GM21723 (cell line): ENCODE data around the gene ARL8A.
"Not testable (repeated sequence)": the region's sequence is repeated elsewhere in the genome, so short reads cannot be mapped to it uniquely, and the experiment has no call there.

ENCODE experiments used
- ATAC-seq: cut with Tn5 transposase; IDR thresholded peaks from one replicate; pipeline ENCODE4 v1.9.1; 2021; ENCODE audit warnings: mild to moderate bottlenecking, moderate library complexity; ENCODE audit not compliant: unreplicated experiment

Gene ARL8A

DNA sequence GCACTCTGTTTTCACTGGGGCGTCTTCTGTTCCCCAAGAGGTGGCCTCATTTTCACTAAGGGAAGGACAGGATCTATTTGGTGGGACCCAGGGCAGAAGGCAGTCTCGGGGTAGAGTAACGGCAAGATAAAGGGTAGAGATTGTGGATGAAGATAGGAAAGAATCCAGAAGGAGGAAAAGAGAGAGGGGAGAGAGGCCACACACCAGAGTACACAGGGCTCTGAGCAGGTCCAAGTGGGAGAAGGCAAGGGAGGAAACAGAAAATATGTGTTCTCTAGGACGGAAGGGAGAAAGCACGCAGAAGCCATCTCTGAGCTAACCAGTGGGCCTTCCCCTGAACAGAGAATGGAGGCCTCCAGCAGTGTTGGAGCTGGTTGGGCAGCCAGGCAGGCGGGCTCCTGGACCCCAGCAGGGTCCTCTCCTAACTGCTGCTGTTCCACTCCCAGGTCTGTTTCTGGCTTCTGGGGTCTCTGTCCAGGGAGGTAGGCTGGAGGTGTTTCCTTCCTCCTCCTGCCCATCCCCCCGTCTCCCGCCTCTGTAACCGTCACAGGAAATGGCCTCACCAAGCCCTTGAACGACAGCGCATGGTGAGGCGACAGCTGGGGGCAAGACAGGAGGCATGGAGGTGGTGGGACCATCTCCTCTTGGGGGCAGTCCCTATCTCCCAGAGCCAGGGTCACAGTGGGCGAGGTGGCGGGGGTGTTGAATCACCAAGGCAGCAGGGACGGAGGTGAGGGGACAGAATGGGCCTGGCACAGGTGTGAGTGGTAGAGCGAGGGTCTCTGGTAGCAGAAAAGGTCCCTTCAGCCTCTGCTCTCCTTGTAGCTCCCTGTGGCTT, 15.2 kb upstream of the ARL8A start:
- peak; percentile 35 for ATAC-seq

DNA sequence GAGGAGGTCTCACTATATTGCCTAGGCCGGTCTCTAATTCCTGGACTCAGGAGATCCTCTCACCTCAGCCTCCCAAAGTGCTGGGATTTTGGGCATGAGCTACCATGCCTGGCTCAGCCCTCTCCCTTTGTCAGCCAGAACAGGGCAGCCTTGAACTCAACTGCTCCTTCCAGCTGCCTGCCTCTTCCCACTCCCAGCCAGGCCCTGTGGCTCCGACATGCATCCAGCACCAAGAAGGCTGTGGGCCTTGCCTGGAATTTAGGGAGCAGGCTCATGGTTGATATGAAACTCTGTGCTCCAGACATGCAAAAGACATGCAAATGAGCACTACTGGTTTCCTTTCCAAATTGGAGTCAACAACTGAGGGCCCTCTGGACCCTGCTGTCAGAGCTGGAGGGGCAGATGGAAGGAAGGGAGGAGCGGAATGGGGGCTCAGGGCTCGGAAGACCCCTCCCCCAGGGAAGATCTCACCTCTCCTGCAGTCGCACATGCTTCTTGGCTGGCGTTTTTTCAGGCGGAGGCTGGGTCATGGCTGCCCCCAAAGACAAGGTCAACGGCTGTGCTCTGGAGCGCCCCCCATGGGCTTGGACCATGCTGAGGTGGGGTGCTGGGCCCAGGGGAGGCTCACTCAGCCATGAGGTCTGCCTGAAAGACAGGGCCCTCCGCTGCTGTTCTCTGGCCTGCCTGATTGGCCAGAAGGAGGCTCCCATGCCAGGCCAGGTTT, 14.4 kb upstream of the ARL8A start:
- ATAC-seq: peak; percentile 29

DNA sequence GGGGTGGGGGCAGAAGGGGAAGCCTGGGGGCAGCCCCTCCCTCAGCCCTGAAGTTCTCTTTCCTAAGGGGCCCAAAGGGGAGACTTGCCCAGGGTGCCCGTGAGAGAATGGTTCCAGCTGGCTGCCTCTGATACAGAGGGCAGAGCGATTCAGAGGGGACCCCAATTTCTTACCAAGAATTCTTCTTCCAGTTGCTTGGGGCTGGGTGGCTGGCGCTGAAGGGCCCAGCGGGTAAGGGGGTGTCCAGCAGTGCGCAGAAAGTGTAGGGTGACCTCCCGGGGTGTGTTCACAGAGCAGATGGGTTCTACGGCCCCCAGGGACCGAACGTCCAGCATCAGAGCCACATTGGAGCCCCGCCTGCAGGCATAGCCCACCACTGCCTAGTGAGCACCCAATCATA, 13.4 kb upstream of the ARL8A start:
- no peak for ATAC-seq

DNA sequence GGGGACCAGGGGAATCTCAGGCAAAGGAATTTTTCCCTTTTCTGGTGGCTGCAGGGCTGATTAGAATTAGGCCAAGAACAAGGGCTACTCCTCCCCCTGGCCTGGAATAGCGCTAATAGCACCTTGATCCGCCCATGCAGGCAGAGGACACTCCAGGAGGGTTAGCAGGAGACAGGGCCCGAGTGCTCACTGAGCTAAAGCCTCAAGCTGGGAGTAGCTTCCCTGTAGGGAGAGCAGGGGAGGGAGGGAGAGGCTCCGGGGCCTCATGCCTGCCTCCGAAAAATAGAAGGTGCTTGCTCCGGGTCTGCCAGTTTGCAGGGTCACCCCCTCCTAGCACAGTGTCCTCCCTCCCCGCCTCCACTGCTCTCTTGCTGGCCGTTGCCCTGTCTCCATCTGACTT, 12.1 kb upstream of the ARL8A start:
- ATAC-seq: no peak

DNA sequence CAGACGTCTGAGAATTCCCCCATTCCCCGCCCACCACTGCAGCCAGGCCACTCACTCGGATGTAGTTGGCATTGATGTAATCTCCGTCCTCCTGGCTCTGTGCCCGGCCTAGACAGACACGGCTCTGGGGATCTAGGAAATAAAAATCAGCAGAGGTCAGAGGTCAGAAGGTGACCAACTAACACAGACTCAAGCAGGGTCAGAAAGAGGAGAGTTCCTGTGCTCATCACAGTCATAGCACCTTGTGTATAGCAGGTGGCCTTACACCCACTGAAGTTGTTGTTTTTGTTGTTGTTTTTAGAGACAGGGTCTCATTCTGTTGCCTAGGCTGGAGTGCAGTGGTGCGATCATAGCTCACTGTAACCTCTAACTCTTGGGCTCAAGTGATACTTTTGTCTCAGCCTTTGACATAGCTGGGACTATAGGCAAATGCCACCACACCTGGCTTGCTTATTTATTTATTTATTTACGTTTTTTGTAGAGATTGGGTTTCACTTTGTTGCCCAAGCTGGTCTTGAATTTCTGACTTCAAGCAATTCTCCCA, 11.0 kb upstream of the ARL8A start:
- ATAC-seq: no peak

DNA sequence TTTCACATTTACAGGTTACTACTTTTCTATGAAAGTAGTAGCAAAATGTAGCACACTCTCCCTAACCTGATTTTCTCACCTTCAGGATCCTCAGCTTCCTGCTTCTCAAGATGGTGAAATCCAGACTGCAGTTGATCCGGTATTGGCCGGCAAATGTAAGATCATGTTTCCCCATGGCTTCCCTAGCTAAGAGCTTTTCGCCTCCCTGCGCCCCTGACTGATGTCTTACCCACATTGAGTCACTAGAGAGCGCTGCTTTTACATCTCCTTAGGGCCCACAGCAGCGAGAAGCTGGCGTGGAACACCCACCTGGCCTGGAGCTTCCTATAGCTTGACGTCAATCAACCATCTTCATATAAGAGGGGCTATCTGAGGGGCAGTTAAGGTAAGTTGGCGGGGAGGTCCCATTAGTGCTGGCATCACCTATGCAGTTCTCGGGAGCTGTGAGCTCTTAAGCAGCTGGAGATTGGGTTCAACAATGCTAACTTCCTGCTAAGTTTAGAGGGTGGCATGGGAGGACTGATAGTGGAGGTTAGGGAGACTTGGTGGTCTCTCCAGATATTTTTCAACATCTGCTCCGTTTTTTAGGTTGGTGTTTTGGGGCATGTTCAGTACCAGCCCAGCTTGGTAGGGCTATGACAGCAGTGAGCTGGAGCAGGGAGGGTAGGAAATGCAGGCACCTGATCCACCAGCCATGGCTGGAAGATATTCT, 10.4 kb upstream of the ARL8A start:
- no peak for ATAC-seq

DNA sequence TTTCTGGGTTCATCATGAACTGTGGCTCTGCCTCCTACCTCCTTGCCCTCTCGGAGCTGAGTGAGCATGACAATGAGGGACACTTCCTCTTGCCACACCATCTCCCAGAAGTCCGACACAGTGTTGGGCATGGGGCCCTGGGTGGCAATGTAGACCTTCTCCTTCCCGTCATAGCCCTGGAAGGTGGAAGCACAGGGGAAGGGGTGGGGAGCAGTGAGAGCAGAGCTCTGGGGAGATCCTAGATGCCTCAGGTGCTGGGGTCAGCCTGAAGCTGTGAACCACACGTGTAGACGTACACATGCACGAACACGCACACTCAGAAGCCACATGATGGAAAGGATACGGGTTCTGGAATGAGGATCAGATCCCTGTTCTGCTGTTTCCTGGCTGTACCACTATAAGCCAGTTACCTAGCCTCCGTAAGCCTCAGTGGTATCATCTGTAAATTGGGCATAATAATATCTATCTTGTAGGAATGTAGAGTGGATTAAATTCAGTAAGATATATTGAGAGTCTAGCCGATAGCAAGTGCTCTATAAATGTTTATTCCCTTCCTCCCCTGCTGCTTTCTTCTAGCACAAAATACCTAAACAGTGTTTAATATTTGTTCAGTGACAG, 9.7 kb upstream of the ARL8A start:
- no peak for ATAC-seq

DNA sequence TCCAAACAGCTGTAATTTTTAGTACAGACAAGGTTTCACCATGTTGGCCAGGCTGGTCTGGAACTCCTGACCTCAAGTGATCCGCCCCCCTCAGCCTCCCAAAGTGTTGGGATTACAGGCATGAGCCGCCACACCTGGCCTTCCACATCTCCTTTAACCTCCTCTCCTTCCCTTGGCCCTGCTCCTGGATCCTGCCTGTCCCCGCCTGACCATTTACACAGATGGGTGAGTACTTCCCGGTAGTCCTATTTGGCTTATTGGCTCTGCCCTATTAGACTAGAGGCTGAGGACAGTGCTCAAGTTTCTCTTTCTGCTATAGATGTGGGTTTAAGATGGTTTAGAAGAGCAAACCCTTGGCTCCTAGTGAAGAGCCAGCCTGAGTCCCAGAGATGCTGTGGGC, 8.7 kb upstream of the ARL8A start:
- no peak for ATAC-seq

DNA sequence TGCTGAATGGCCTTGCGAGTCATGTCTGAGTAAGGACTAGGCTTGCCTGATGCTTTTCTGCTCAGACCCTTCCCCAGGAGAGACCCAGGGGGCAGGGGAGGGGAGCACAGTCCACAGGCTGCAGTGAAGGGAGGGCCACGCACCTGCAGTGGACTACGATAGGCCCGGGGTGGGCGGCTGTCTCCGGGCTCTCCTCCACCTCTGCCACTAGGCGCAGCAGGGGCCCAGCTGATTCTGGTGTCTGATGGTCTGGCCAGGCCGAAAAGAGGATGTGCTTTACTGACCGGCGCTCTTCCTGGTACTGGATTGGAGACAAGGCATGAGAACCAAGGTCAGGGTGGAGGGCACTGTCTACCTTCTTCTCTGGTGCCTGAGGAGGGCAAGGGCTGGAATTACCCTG, 7.9 kb upstream of the ARL8A start:
- no peak for ATAC-seq

DNA sequence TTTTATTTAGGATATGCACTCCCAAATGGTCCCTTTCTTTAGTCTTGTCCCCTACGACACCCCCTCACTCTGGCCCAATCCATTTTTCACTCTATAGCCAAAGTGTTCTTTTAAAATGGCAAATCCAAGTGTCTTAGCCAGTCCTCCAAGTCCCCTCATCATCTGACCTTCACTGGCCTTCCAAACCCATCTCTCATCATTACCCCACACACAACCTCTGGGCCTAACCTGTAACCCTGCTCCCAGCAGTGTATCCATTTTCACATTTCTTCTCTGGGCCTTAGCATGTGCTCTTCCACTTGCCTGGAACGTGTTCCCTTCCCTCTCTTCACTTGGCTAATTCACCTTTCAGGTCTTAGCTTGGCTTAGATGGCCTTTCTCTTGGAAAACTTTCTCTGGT, 6.5 kb upstream of the ARL8A start:
- no peak for ATAC-seq

DNA sequence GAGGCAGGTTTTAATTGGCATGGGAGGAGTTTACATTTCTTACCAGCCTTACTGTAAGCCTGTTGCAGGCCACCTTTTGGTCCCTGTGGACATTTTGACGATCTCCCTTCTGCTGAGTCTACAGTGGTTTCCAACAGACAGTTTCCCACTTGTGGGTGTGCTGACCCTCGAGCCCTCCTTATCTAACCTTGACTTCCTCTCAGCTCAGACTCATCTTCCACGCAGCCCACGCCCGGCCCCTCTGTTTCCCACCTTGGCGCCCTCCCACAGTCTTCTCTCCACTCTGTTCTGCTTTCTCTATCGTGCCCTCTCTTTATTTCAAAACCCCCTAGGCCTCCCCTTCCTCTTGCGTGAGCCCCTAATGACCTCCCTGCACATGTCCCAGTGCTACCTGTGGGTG, 6.1 kb upstream of the ARL8A start:
- ATAC-seq: no peak

DNA sequence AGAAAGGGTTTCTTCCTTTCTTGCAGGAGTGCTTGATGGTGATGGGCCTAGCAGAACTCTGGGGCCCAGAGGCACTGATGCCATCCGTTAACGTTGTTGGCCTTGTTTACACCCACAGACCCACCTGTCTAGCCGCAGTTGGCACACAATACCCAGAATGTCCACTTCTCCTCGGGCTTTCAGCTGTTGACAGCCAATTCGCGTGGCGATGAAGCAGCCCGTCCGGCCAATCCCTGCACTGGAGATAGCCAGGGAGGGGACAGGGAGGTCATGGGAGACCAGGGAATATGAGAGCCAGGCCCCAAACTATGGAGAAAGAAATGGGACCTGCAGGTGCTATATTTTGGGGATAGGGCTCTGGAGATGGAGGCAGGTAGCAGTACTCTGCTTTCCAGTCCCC, 5.7 kb upstream of the ARL8A start:
- no peak for ATAC-seq

DNA sequence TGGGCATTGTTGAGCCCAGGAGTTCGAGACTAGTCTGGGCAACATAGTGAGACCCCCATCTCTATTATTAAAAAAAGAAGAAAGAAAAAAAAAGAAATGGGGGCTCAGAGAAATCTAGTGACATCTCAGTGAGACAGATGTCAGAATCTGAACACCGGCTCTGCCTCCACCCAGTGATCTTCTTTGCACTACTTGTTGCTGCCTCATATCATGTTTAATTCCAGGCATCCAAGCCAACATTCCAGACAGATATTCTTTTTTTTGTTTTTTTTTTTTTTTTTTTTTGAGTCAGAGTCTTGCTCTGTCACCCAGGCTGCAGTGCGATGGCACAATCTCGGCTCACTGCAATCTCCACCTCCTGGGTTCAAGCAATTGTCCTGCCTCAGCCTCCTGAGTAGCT, 5.0 kb upstream of the ARL8A start:
- ATAC-seq: no peak

DNA sequence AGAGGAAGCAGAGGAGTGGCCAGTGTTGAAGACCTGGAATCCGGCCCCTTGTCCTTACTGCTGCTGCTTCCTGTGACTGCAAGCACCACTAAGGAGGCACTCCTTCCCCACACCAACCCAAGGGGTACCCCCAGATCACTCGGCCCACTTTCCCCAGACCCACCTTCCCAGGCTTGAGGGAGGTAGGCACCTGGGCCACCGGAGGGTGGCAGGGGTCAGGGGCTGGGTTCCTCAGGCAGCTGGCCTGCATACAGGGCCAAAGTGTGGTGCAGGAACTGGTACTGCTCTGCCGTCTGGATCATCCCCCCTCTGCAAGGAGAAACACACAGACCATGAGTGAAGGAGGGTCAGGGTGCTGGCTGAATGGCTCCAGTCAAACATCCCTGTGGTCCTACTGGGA, 3.9 kb upstream of the ARL8A start:
- ATAC-seq: no peak

DNA sequence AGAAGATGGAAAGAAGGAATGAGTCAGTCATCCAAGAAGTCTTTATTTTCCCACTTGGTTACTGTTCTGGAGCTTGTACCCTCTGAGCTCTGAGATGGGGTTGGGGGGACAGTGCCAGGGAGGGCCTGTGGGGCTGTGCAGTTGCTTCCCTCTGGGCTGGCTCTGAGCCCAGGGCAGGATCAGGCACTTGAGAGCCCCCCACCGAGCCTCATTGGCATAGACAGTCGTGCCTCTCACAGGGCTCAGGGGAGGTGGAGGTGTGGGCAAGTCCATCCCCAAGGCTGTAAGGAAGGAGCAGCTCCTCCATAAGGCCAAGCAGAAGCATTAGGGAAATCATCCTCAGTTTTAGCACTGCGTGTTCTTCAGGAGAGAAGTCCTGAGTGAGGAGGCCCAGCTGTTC, 2.5 kb upstream of the ARL8A start:
- ATAC-seq: no peak

DNA sequence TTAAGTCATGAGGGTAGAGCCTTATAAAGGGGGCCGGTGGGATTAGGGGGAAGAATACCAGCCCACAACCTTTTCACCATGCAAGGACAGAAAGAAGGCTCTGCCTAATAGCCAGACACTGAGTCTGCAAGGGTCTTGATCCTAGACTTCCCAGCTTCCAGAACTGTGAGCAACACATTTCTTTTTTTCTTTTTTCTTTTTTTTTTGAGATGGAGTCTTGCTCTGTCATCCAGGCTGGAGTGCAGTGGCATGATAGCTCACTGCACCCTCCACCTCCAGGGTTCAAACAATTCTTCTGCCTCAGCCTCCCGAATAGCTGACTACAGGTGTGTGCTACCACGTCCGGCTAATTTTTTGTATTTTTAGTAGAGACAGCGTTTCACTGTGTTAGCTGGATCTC, 1.7 kb upstream of the ARL8A start:
- no peak for ATAC-seq

DNA sequence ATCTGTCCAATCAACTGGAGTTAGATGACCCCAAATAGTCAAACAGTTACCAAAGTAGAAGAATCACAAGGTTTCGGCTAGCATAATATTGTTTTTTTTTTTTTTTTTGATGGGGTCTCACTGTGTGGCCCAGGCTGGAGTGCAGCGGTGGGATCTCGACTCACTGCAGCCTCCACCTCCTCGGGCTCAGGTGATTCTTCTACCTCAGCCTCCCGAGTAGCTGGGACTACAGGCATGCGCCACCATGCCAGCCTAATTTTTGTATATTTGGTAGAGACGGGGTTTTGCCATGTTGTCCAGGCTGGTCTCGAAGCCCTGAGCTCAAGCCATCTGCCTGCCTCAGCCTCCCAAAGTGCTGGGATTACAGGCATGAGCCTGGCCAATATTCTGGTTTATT, 1.2 kb upstream of the ARL8A start:
- ATAC-seq: not testable (repeated sequence)

DNA sequence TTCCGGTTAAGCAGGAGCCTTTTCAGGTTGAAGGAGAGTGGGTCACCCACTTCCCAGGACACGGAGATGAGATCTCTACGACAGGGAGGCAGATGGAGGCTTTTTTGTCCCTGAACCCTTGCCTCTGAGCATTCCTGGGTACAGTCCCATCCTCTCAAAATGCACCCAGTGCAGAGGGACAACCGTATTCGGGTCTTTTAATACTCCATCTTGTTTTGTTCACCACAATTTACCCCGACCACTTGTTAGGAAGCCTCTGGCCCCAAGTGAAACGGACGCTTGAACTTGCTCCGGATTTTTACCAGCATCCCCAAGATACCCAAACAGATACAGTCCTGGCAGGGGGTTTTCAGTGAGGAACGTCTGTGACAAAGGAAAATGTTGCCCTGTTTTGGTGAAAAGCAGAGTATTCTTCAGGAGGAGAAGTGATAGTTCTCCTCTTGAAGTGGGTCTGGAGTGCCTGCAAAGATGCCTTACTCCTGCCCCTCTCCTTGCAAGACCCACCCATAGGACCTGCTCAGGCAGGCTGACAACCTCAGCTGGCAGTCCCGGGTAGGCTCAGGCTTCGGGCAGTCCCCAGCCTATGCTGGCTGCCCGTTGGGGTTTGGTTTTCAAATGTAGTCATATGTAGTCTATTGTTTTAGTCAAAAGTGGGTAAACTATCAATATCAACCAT, 669 bp upstream of the ARL8A start:
- ATAC-seq: no peak

DNA sequence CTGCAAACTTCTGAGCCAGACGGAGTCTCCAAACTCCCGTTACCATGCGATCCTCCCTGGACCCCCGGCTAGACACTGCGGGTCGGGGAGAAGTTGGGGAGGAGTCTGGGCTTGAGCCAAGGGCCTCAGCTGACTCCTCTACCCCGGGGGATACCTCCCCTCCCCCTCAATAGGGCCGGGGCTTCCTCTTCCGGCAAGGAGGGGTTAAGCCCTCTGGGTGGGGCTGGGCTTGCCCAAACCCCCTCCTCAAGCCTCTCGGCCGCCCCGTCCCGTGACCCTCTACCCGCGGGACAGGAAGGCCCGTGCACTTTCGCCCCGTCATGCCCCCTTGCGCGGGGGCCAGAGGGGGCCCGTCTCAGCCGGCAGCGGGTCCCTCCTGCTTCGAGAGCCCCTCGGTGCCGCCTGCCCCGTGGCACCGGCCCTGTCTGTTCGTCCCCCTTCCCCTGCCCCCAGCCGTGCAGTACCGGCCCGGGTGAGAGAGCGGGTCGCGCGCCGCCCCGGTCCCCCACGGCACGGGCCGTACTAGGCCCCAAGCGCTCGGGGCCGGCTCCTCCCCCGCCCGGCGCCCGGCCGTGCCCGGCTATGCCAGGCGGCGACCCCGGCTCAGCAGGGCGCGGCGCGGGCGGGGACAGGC, 652 bp downstream of the ARL8A start:
- ATAC-seq: peak; percentile 57
